Brain microvascular endothelial cell (primary cell): ENCODE results near the gene PHF24.

Experiments
- DNase-seq: peaks from one replicate; pipeline ENCODE4 v3.0.0-alpha.2; 2020
- H3K27ac ChIP-seq: fragments of 250-450 bp; sonication (Bioruptor Pico); 2 replicates; pipeline ENCODE4 v1.5.1; 2020; ENCODE audit warnings: mild to moderate bottlenecking, moderate library complexity
- H3K27me3 ChIP-seq: fragments of 250-450 bp; sonication (Bioruptor Pico); replicated peaks from 2 replicates; pipeline ENCODE4 v1.5.1; 2020; ENCODE audit warnings: mild to moderate bottlenecking
- H3K36me3 ChIP-seq: fragments of 250-450 bp; sonication (Bioruptor Pico); replicated peaks from 2 replicates; pipeline ENCODE4 v1.5.1; 2020; ENCODE audit warnings: mild to moderate bottlenecking
- H3K4me3 ChIP-seq: 2 replicates; pipeline ENCODE4 v1.5.1; 2011; ENCODE audit warnings: low read depth, mild to moderate bottlenecking, control low read depth, low read length, moderate library complexity
- in situ Hi-C: cut with HindIII; loops from 2 replicates; pipeline ENCODE4 v1.10.0; 2017; ENCODE audit warnings: low sequenced_read_pairs, low pct_ligation_motif_present
- TF ChIP-seq, protein P1 (sequence below): IDR thresholded peaks from 2 replicates; pipeline ENCODE4 v1.5.1; 2011; ENCODE audit warnings: low read depth, mild to moderate bottlenecking, moderate library complexity, low read length, control low read depth, inconsistent platforms; ENCODE audit errors: missing control alignments

The PHF24 gene

GRCh38 chr9:34986540-34987047 lies 28.5 kb downstream of the PHF24 start:
- Histone ChIP-seq H3K27ac (no peak overlapping the region), H3K4me3 (no peak overlapping the region), H3K27me3 (no peaks in the 10 kb centered on the region), H3K36me3 (no peaks in the 10 kb centered on the region)
- TF ChIP-seq, protein P1, sequence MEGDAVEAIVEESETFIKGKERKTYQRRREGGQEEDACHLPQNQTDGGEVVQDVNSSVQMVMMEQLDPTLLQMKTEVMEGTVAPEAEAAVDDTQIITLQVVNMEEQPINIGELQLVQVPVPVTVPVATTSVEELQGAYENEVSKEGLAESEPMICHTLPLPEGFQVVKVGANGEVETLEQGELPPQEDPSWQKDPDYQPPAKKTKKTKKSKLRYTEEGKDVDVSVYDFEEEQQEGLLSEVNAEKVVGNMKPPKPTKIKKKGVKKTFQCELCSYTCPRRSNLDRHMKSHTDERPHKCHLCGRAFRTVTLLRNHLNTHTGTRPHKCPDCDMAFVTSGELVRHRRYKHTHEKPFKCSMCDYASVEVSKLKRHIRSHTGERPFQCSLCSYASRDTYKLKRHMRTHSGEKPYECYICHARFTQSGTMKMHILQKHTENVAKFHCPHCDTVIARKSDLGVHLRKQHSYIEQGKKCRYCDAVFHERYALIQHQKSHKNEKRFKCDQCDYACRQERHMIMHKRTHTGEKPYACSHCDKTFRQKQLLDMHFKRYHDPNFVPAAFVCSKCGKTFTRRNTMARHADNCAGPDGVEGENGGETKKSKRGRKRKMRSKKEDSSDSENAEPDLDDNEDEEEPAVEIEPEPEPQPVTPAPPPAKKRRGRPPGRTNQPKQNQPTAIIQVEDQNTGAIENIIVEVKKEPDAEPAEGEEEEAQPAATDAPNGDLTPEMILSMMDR, result no peak
- in situ Hi-C loops, result no loop called here
- DNase-seq, result no peak

DNA sequence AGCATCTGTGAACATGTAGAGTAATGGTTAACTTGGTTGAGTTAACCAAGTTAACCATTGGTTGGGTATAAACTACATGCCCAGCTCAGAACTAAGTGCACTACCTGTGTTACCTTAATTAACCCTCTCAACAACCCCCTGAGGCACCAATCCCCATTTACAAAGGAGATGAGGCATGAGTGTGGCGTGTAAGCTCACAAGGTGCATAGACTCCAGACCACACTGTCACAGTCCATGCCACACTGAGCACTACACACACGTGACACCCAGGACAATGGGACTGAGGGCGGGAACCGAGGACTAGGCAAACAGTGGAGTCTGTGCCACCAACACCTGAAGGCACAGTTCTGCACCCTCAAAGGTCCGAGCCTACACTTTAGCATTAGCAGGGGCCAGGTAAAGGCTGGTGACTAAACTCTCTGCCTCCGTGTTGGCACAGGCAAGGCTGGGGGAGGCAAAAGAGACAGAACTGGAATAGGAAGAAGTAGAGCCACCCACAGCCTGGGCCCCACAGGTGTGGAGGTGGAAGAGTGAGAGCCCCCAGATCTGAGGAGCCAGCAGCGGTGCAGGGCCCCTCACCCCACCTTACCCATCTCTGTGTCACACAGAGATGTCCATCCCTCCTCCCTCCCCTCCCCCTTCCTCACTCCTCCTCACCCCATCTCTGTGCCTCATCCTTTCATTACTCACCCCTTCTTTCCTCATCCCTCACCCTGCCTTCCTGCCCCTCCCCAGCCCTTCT lies 29.2 kb downstream of the PHF24 start:
- in situ Hi-C loops, result no loop called here
- H3K27ac ChIP-seq, result no peak overlapping the region
- no peak for DNase-seq

DNA sequence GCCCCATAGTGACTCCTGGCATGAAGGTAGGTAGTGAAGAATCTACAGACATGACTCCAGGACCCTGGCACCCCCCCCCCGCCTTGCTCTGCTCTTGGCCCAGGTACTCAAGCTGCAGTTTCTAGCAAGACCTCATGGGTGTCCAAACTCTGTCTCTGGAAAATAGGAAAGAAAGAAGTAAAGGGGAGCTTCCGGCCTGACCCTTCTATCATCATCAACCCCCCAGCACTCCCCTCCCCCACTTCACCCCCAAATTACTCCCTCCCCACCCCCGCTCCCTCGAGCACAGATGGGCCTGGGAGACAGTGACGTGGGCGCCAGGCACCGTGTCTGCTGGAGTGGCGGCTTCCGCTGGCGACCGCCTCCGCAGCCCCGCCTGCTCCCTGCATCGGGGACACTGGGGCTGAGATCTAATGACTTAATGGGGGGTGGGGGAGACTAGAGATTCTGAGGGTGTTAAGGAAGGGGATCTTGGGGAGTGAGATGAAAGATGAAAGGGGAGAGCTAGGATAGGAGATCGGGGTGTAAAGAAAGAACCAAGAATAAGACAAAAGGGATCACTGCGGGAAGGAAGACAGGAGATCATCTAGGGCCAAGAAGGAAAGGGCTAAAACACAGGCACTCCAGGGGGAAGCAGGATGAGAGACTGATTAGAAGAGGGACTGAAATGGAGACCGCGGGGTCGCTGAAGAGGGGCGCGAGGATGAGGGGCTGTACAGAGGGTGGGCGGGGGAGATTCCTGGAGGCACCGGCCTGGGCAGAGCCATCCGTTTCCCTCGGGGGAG lies 30.3 kb downstream of the PHF24 start:
- in situ Hi-C loops, result no loop called here
- Histone ChIP-seq H3K27me3 (no peaks in the 10 kb centered on the region), H3K27ac (peak overlapping the region; percentile 40), H3K36me3 (no peaks in the 10 kb centered on the region), H3K4me3 (peak overlapping the region; percentile 57)
- no peak for DNase-seq
- TF ChIP-seq, protein P1, result no peak

More for the DNA sequence above, 29.2 kb downstream of the PHF24 start:
- Histone ChIP-seq H3K27me3 (no peaks in the 10 kb centered on the region), H3K36me3 (no peaks in the 10 kb centered on the region), H3K4me3 (no peak overlapping the region)
- TF ChIP-seq, protein P1, result no peak

- Histone ChIP-seq H3K27ac (peak within 1 kb of the TSS; percentile 59), H3K4me3 (peak within 1 kb of the TSS; percentile 83), H3K27me3 (no peaks in the 10 kb centered on the region), H3K36me3 (no peaks in the 10 kb centered on the region)
- peak; percentile 100 for DNase-seq
- in situ Hi-C loops, result no loop called here
- TF ChIP-seq, protein P1, result no peak
These were observed 31.2 kb downstream of the PHF24 start, which contains the start of gene DNAJB5 for GRCh38 chr9:34989003-34989945. Gene DNAJB5 (plus strand): TSS chr9:34989745. CDS start chr9:34990631, 886 bp downstream.

- peak overlapping the region; percentile 59 for H3K27ac ChIP-seq
- no peak for DNase-seq
- peak overlapping the region; percentile 83 for H3K4me3 ChIP-seq
- H3K27me3 ChIP-seq, result no peaks in the 10 kb centered on the region
- H3K36me3 ChIP-seq, result no peaks in the 10 kb centered on the region
- TF ChIP-seq, protein P1, result no peak
- in situ Hi-C loops, result no loop called here
These were observed 32.0 kb downstream of the PHF24 start for GRCh38 chr9:34989946-34990635.
